GM21360 (cell line): ENCODE results near the gene KCNJ14.

Experiments
- ATAC-seq: cut with Tn5 transposase; IDR thresholded peaks from one replicate; pipeline ENCODE4 v1.9.1; 2021; ENCODE audit warnings: mild to moderate bottlenecking, moderate library complexity; ENCODE audit not compliant: unreplicated experiment

Gene KCNJ14

DNA sequence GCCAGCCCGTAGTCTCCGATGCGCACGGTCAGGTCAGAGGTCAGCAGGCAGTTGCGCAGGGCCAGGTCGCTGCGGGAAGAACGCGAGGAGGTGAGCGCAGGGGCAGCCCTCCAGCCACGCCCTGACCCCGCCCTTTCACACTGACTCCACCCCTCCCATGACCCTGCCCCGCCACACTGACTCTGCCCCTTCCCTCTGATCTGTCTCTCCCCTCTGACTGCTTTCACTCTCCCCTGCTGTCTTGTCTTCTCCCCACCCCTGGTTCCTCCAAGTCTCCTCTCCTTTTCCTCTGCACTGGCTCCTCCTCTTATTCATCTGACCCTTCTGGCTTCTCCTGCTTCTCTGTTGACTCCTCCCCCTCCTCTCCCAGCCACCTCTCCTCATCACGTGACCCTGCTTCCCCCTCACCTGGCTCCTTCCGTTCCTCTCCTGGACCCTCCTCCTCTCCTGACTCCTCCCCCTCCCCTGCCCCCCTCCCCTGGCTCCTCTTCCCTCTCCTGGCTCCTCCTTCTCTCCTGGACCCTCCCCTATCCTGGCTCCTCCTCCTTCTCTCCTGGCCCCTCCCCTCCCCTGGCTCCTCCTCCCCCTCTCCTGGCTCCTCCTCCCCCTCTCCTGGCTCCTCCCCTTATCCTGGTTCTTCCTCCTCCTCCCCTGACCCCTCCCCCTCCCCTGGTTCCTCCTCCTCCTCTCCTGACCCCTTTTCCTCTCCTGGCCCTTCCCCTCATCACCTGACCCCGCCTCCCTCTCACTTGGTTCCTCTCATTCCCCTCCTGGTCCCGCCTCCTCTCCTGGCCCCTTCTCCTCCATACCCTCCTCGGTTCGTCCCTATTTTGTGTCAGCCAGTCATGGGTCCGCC, 46.3 kb downstream of the KCNJ14 start:
- ATAC-seq, result no peak

DNA sequence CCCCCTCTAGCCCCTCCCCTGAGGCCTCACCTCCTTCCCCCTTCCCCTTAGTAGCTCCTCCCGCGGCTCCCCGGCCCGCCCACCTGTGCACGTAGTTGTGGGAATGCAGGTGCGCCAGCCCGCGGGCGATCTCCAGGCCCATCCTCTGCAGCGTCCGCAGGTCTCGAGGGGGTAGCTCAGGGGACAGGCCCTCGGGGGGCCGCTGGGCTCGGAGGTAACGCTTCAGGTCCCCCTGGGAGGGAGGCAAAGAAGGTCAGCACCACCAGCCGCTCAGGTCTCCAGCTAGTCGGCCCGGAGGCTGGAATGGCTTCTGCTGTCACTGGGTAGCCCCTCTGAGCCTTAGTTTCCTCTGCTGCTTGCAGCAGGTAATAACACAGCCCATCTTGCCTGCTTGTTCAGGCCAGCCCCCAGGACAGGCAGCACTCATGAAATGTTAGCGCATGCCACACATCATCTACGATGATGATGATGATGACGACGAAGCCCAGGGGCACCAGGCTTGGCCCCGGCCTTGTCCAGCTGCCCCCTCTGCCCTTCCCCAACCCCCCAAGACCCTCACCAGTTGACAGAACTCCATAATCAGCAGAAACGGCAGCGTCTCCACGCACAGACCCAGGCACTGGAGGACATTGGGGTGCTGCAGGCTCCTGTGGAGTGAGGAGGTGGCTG, 47.1 kb downstream of the KCNJ14 start:
- ATAC-seq, result no peak

DNA sequence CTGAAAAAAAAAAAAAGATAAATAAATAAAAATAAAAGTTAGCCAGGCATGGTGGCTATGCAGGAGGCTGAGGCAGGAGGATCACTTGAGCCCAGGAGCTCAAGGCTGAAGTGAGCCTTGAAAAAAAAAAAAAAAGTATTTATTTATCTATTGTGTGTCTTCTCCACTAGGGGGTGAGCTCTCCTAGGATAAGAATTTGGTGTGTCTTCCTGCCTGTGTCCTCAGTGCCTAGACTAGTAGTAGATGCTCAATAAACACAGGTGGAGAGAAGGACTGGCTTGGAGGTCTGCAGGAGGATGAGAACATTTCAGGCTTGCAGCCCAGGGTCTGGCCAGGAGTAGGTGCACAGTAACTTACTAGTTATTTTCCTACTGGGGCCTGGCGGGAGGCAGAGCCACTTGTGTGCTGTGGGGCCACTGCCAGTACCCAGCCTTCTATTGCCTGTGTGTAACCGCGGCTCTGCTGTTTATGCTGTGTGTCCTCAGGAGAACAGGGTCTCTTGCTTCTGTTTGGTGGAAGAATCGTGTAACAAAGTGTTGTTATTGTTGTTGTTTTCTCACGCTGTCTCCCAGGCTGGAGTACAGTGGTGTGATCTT, 50.9 kb downstream of the KCNJ14 start:
- ATAC-seq, result no peak

DNA sequence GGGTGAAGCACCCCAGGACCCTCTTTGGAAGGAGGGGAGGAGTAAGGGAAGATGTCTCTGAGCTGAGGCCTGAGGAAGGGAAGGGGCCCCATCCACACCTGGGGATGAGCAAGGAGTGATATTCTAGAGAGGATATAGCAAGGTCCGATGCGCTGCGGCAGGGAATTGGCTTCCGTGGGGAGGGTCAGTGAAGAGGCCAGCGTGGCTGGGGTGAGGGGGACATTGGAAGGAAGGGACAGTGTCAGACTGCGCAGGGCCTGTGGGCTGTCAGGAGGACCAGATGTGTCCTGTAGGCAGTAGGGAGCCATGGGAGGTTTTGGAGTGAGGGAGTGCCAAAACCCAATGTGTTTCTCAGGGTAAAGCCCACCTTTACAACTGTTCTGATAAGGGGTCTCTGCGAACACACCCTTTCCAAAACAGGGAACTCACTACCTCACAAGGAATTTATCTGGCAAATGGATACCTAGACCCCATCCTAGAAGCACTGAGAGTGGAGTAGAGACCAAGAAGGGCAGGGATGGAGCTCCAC, 52.6 kb downstream of the KCNJ14 start:
- no peak for ATAC-seq

DNA sequence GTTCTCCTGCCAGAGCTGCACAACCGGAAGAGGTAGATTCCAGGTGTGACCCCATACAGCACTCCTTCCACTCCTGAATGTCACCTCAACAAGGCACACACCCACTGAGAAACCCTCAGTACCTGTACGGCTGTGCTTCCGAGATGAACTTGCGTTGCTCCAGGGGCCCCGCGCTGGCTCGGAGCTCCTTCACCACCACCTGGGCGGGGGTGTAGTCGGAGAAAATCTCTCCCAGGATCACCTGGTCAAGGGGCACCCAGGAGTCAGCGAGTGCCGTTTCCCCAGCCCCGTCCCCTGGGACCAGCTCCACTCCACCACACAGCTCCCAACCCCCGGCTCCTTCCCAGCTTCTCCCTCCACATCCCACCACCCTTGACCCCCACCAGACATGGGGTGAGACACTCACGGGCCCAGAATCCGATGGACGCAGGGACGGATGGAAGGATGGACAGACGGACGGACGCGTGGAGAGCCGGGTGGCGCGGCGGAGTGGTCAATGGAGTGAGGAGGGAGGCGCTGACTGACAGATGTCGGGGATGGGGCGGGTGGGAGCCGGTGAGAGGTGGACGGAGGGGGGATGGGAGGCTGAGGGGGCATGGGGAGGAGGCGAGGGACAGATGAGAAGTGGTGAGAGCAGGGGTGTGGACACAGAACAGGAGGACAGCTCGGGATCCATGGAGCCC, 53.5 kb downstream of the KCNJ14 start:
- ATAC-seq, result no peak

DNA sequence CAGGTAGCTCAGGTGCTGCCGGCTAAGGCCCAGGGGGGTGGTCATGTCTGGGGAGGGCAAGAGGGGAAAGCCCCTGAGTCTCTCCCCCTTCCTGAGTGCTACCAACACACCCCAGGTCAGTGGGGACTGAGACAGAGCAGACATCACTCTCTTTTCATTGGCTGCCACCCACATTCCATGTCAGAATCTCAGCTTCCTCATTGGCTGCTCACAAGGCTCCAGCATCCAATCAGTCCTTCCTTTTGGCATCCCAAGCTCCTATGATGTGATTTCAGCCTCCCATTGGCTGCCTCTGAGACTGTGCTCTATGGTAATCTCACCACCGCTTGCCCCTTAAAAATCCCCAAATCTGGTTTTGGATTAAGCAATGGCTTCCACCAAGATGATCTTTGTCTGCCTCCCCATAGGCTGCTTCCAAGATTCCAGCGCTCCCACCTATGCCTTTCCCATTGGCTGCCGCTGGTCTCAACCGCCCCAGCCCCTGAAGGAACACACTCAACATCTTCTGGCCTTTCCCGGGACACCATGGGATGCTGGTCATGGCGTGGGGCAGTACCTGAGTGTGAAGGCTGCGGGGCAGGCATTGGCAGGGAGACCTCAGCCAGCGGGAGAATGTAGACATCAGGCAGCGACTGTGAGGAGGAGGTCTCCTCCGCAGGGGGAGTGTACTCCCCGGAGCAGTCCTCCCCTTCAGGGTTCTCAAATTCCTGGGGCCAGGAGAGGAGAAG, 54.3 kb downstream of the KCNJ14 start:
- no peak for ATAC-seq

DNA sequence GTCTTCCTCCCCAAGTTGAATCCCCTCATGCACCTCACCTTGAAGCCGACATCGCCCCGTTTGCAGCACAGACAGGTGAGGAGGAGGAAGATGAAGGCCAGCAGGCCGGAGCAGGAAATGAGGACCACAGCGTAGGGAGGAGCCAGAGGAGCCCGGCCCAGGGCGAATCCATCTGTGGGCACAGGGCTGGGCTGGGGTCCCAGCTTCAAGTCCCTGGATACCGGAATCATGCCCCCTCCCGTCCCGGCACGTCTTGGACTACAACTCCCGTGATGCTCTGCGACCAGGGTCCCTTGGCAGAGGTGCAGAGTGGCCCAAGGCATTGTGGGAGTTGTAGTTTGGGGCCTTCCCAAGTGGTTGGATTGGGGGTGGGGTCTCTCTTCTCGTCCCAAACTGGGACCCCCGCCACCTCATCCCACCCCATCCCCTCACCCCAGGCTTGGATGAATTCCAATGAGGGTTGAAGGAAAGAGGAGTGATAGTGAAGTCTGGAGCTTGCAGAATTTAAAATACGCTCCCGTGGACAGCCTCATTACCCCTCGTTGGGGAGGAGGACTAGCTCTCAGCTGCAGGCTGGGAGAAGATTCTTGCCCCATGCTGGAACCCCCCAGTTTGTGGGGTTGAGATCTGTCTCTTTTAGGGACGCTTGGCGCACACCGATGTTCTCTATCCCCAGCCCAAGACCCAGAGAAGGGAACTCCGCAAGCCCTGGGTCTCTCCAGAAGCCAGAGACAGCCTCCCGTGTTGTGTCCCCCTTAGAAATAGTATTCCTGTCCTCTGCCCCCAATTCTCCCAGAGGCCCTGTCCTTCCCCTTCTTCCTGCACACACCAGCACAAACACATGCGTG, 55.3 kb downstream of the KCNJ14 start:
- no peak for ATAC-seq

DNA sequence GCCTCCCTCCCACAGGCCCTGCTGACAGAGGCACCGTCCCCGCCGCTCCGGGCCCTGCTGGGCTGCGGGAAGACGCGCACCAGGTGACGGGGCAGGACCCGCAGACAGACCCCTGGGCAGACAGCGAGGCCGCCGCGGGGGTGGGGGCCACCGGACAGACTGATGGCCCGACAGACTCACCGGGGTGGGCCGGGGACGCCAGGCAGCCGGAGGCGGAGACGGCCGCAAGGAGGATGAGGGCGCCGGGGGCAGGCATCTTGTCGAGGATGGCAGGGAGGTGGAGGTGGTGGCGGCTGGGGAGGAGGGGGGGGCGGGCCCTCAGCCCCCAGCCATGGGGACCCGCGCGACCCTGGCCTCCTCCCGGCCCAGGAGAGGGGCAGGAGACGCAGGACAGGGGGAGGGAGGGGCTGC, 56.0 kb downstream of the KCNJ14 start:
- ATAC-seq, result no peak

DNA sequence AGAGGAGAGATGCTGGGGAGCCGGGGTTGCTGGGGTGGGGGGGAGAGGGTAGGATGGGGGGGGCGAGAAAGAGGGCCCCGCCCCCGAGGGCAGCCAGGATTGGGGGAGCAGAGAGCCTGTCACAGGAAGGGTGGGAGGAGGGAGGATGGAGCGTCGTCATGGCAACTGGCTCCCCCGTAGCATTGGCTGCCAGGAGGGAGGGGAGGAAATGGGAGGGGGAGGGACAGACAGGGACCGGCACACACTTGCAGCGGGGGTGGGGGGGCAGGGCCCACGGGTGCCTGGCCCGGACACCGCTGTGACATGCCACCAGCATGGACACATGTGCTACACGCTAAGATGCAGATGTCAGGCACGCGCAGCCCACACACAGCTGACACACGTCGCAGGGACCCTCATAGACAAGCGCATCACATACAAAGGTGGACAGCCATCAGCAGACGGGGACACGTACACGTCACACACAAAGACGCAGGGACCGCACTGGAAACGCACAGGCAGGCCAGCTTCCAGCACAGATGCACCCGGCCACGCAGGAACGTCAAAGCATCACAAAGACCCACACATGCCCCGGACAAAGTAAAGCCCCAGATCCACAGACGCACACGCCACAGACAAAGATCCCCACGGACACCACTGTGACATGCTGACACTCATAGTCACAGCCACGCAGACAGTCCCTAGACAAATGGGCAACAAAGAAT, 56.6 kb downstream of the KCNJ14 start, which contains the start of gene LMTK3:
LMTK3 (minus strand) TSS at position 36 of the 704 bp plus-strand sequence. CDS start 259 bp downstream, outside the sequence.
- no peak for ATAC-seq

DNA sequence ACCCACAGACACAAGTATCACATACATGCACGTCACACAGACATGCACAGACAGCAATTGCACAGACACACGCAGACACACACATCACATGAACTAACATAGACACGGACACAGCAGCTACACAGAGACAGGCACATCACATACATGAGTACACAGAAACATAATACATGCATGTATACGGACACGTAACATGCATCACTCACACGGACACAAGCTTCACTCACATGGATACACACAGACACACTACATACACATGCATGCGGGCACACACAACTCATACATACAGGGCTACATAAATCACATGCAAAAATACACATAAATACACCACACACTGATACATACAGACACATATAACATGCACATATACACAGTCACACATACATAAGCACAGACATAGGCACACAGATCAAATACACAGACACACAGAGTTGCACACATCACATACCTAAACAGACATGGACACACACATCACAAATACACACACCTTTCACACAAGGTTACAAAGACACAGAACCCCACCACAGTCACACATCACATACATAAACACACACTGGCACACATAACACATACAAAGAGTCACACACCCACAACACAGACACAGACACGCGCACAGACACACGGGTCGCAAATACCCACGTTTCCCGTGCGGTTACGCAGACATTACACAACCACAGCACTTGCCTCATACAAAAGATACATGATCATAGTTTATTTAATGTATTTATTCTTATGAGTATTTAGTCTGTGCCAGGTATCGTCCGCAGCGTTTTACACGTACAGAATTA, 57.3 kb downstream of the KCNJ14 start:
- ATAC-seq, result no peak

DNA sequence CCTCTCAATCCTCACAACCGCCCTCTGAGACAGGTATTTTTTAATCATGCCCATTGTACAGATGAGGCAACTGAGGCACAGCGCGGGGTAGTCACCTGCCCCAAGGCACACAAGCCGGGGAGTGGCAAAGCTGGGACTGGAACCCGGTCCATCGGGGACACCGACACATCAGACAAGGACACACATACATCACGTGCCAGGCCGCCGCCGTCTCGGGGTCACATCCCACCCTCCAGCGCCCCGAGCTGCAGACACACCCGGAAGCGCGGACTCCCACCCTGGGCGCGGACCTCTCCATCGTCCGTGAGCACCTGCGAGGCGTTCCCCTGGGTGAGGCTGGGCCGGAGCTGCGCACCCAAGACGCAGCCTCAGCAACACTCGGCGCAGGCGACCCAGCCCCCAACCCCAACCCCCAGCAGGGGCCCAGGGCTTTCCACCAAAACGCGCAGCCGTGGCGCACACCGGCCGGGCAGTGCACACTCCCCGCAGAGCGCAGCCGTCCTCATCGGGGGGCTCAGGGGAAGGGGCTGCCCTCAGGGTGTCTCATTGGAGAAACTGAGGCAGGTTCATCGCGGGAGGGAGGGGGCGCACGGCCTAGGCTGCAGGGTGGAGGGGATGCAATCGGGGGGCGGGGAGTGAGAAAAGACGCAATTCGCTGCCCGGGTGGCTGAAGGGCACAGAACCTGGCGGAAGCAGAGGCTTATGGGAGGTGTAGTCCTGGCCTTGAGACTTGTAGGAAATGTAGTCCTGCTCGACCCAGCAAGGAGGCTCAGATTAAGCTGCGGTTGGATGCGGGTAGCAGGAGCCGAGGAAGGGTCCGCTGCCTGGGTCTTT, 58.1 kb downstream of the KCNJ14 start:
- ATAC-seq, result no peak

DNA sequence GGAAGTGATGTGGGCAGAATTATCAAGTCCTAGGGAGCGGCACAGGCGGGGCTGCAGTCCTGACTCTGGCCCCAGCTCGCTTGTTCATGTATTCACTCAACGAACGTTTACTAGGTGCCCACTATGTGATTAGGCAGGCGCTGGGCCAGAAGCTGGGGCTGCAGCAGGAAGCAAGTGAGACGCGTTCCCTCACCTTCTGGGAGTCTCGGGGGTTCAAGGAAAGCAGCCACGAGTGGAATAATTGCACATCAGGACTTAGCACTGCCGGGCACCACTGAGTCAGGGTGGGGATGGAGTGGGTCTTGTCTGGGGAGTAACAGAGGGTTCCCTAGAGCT, 58.7 kb downstream of the KCNJ14 start:
- no peak for ATAC-seq

DNA sequence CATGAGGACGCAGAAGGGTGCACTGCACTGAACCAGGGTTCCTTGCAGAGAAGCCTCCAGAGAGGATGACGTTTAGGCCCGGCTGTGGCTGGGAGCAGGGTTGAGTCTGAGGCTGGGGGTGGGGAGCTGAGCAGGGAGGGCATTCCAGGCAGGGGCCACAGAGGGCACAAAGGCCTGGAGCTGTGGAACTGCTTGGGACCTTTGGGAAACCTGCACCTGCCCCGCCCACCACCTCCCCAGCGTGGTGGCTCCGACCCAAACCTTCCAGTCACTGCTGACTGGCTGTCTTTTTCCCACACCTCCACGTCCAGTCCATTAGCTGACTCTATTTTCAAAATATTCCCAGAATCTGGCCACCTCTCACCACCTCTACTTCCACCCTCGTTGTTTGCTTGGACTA, 61.2 kb downstream of the KCNJ14 start:
- ATAC-seq, result no peak
